22Rv1 (cell line): ENCODE results near the gene ABCA7.

Experiments used
- CTCF ChIP-seq: fragments of 450-650 bp; IDR thresholded peaks from 2 replicates; pipeline ENCODE4 v1.5.1; 2017; ENCODE audit warnings: mild to moderate bottlenecking
- ZFX ChIP-seq: fragments of 450-650 bp; IDR thresholded peaks from 2 replicates; pipeline ENCODE4 v1.6.1; 2017; ENCODE audit warnings: antibody characterized with exemption, borderline replicate concordance

GRCh38 chr19:1063909-1064660 lies 24.2 kb downstream of the ABCA7 start:
- TF ChIP-seq CTCF (no peak), ZFX (no peak)
